HCEC 1CT (cell line): ENCODE measurements around the gene TTC21B.

Source experiments
- DNase-seq: peaks from one replicate; pipeline ENCODE4 v3.0.0-alpha.2; 2017

Gene TTC21B

DNA sequence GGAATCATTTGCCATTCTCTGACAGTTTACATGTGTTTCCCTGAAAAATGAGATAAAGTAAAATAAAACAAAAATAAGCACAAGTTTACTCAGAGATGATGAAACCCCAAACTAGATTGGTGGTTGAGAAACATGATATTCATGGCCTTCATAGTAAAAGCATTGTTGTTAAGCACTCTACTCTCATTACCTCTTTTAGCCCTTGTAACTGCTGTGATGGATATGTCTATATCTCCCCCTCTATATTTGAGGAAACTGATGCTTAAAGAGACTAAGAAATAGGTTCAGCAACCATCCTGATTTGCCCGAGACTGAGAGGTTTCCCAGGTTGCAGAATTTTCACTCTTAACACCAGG is 125.7 kb downstream of the TTC21B start:
- no peak for DNase-seq

GRCh38 chr2:165827016-165827920 is 126.3 kb downstream of the TTC21B start:
- no peak for DNase-seq

DNA sequence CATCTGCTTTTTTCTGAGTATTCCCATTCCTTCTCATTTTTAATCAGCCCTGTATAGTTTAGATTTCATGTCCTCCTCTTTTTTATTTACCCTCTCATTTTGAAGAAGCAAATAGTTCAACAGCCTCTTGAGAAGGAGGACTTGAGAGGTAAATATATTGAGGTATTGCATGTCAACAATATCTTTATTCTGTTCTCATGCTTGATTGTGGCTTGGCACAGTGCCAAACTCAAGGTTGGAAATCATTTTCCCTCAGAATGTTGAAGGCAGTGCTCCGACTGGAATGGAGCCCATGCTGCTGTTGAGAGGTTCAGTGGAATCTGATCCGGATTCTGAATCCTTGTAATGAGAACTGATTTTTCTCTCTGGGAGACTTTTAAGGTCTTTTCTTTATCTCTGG is 128.5 kb downstream of the TTC21B start:
- no peak for DNase-seq
